OCI-LY7 (cell line): Measurements from ENCODE around the gene SNRNP35.

Source experiments
- EZH2phosphoT487 ChIP-seq: fragments of 200-600 bp; sonication (generic); IDR thresholded peaks from 2 replicates; pipeline ENCODE4 v1.6.1; 2018; ENCODE audit warnings: low read depth, borderline replicate concordance, mild to moderate bottlenecking, mixed run types, antibody characterized with exemption, low read length, moderate library complexity, mixed read lengths
- TF ChIP-seq, protein P1 (sequence below): fragments of 200-600 bp; sonication (generic); conservative IDR thresholded peaks from 2 replicates; pipeline ENCODE4 v1.5.1; 2014; ENCODE audit warnings: mild to moderate bottlenecking, antibody characterized with exemption, low read length, moderate library complexity, mixed read lengths

DNA sequence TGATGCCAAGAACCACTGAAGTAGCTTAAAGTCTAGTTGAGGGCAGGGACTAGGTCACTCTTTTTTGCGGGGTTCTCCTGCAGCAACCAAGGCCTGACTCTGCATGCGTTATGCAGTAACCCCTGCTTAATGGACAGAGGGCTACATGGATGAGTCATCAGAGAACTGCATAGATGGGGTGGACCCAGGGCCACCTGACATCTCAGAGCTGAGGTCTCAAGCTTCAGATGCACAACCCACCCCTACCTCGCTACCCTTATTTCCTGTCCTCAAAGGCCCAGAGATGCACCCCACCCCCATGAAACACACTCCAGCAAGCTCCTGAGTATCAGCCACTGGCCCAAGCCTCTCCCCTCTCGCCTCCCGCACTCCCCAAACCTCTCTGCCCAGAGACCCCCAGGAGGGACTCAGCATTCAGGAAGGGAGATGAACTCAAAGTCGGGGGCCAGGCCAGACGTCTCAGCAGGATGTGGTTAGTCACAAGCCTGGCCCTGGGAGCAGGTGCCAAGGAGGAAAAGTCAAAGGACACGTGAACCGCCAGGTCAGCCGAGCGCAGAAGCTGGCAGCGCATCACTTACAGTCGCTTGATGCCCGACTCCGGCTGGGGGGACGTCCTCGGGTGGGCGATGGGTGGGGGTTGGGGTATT is 25.8 kb downstream of the SNRNP35 start:
- TF ChIP-seq, protein P1, sequence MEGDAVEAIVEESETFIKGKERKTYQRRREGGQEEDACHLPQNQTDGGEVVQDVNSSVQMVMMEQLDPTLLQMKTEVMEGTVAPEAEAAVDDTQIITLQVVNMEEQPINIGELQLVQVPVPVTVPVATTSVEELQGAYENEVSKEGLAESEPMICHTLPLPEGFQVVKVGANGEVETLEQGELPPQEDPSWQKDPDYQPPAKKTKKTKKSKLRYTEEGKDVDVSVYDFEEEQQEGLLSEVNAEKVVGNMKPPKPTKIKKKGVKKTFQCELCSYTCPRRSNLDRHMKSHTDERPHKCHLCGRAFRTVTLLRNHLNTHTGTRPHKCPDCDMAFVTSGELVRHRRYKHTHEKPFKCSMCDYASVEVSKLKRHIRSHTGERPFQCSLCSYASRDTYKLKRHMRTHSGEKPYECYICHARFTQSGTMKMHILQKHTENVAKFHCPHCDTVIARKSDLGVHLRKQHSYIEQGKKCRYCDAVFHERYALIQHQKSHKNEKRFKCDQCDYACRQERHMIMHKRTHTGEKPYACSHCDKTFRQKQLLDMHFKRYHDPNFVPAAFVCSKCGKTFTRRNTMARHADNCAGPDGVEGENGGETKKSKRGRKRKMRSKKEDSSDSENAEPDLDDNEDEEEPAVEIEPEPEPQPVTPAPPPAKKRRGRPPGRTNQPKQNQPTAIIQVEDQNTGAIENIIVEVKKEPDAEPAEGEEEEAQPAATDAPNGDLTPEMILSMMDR: no peak
- TF ChIP-seq EZH2phosphoT487: no peak
